AG09319 (cell line): ENCODE data around the gene SGMS2.

Experiments
- DNase-seq: peaks from one replicate; pipeline ENCODE4 v3.0.0-alpha.2; 2010; ENCODE audit warnings: low read depth; ENCODE audit errors: extremely low read depth
- TF ChIP-seq, protein P1 (sequence below): IDR thresholded peaks from 2 replicates; pipeline ENCODE4 v1.5.1; 2011; ENCODE audit warnings: low read depth, mild to moderate bottlenecking, inconsistent platforms, low read length, moderate library complexity

Gene SGMS2

DNA sequence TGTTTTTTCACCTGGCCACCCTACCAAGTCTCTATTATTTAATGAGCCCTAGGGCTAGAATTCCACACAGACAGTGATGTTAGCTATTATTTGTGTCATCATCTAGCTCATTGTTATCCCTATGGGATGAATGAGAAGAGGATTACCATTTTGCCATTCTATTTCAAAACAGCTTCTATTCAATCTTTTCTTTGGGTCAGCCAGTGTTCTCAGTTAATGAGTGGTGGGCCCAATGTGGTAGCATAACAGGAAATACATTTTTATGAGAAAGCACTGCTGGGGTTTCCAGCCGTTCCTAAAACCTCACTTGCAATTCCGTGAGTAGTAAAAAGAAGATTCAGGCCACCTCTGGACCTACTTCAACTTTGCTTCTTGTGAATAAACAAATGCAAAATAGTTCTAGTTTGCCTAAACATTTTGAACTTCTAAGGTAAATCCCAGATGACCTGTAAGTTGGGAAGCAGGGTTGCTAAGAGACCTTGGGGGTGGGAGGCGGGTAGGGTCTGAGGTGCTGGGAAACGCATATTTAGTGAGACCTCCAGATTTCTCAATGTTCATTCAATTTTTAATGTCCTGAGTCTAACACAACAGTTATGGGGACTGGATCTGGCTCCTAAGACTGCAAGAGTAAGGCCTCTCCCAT, 81.8 kb downstream of the SGMS2 start:
- DNase-seq = no peak
- TF ChIP-seq, protein P1, sequence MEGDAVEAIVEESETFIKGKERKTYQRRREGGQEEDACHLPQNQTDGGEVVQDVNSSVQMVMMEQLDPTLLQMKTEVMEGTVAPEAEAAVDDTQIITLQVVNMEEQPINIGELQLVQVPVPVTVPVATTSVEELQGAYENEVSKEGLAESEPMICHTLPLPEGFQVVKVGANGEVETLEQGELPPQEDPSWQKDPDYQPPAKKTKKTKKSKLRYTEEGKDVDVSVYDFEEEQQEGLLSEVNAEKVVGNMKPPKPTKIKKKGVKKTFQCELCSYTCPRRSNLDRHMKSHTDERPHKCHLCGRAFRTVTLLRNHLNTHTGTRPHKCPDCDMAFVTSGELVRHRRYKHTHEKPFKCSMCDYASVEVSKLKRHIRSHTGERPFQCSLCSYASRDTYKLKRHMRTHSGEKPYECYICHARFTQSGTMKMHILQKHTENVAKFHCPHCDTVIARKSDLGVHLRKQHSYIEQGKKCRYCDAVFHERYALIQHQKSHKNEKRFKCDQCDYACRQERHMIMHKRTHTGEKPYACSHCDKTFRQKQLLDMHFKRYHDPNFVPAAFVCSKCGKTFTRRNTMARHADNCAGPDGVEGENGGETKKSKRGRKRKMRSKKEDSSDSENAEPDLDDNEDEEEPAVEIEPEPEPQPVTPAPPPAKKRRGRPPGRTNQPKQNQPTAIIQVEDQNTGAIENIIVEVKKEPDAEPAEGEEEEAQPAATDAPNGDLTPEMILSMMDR = no peak

DNA sequence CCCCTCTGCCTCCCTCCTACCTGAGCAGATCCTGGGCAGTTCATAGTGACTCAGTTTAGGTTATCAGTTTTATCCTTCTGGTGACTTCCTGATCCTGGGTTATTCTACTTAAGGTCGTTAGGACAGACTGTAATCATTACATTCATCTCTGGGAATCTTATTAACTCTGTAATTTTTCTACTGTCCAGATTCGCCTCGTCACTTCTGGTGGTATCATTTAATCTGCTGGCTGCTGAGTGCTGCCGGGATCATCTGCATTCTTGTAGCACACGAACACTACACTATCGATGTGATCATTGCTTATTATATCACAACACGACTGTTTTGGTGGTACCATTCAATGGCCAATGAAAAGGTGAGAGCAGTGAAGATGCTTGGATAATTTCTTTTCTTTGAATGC, 83.6 kb downstream of the SGMS2 start:
- no peak for DNase-seq
- TF ChIP-seq, protein P1 = no peak

DNA sequence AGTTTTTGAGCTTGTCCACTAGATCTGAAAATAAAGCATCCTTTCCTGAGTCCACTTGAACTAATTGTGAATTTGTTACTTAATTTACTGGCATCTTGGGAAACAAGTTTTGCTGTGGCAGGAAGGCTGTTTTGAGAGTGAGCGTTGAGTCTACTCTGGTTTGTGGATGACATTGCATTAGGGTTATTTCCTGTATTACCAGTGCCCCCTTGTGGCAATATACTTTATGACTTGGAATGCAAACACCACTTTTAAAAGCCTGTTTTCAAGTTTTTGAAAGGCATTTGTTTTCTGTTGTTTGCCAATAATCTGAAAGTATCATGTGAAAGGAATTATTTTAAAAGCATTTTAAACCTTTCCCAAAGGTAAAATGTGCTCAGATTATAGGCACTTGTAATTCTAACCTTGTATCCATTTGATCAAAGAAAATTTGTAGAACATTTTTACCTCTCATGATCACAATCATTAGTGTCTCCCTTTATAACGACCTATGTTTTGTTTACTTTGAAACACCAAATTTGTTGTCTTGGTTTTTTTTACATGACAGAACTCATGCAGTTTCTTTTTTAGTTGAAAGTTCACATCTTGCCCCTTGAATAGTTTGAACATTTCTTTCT, 88.7 kb downstream of the SGMS2 start:
- TF ChIP-seq, protein P1 = peak; percentile 63
- DNase-seq = peak; percentile 54

DNA sequence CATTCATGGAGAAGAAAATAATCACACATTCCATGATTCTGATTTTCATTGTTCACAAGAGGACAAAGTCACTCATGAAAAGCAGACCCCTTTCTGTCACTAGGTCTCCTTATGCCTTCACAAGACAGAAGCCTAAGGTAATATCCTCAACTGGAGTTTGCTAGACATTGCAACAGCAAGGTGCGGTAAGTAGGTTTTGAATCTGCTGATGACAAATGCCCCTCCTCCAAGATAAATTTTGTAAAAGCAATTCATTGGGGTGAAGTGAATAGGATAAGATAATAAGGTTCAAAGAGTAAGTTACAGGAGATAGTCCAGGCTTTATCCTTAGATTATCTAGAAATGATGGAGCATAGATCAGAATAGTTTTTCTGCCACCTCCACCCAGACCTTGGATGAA, 90.5 kb downstream of the SGMS2 start:
- no peak for DNase-seq
- TF ChIP-seq, protein P1 = no peak

DNA sequence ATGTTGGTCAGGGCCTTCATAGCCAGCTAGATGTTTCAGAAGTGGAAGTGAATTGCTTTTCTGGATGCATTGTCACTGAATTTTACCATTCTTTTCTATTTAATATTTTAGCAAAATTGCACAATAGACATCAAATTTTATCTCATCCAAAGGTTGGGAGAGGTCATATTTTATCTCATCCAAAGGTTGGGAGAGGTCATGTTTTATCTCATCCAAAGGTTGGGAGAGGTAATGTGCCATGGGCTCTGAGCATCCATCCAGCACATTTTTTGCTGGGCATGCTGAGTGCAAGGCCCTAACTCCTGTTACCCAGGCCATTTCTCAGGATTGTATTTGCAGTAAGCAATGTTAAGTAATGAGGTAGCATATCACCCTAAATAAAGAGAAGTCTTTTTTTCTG, 91.9 kb downstream of the SGMS2 start:
- TF ChIP-seq, protein P1 = no peak
- no peak for DNase-seq

DNA sequence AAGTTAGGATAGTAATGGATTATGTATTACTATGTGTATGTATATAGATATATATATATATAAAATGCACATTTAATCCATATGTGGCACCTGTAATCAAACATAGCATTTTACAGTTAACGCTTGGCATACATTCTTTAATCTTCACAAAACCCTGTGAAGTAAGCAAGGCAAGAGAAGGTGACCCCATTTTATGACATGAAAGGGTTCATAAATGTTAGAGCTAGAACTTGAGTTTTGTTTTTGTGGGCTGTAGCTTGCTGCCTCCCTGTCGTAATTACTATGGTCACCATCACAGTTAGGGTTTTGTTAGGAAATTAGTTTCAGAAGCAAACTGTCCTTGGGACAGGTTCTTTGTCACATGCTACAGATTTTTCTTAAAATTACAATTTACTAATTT, 92.8 kb downstream of the SGMS2 start:
- no peak for DNase-seq
- TF ChIP-seq, protein P1 = no peak
